ENCODE measurements around the gene PPARG. TPM values are rescaled to one million over a fixed set of nuclear protein-coding genes. Genes with fewer than 3 reads are reported as not detected.

PPARG gene
- polyA plus RNA-seq, 1 donor (not counting 4 experiments of a cell fraction or from before 2014, with no cell fraction given) = 3.1 TPM

- H3K4me3 ChIP-seq (ENCODE audit: control insufficient read depth in 2 of 3, extremely low read depth in 1 of 3, insufficient read depth in 2 of 3, low read depth in 1 of 3, low read length in 3 of 3) = no peak overlapping the region
- no peak overlapping the region for H3K9ac ChIP-seq (ENCODE audit: control insufficient read depth, extremely low read depth, insufficient read depth, low read length)
- FAIRE-seq (no peak), DNase-seq (ENCODE audit: low read depth, low spot score) (no peak)
- H3K4me1 ChIP-seq (ENCODE audit: control insufficient read depth, extremely low read depth, insufficient read depth, low read length) = no peaks in the 10 kb centered on the region
- no peak overlapping the region for H3K27ac ChIP-seq (ENCODE audit: control insufficient read depth, insufficient read depth, low read length)
- no peak for TF ChIP-seq CTCF (optimal IDR thresholded peaks at IDR 0.05 in 1 of 3, IDR thresholded peaks at IDR 0.05 in 1 of 3, conservative IDR thresholded peaks at IDR 0.05 in 1 of 3; ENCODE audit: extremely low read depth in 1 of 3, insufficient read depth in 2 of 3, low read length in 3 of 3)
- TF ChIP-seq EZH2 (IDR thresholded peaks at IDR 0.05; ENCODE audit: low read length) = no peak
- H3K9me3 ChIP-seq (ENCODE audit: control insufficient read depth, low read depth, low read length) = no peaks in the 10 kb centered on the region
- no peaks in the 10 kb centered on the region for H3K27me3 ChIP-seq (ENCODE audit: control insufficient read depth, extremely low read depth, insufficient read depth, low read length)
- H3K79me2 ChIP-seq (ENCODE audit: control insufficient read depth, insufficient read depth, low read length) = no peaks in the 10 kb centered on the region
- no peak overlapping the region for H2AFZ ChIP-seq (ENCODE audit: control insufficient read depth, low read length)
- no peaks in the 10 kb centered on the region for H3K36me3 ChIP-seq (ENCODE audit: control insufficient read depth in 2 of 2, extremely low read depth in 1 of 2, insufficient read depth in 2 of 2, low read length in 2 of 2)
- H3K4me2 ChIP-seq (ENCODE audit: control insufficient read depth, extremely low read depth, insufficient read depth, low read depth, low read length) = no peak overlapping the region
- dilution Hi-C loops (cut with MboI; ENCODE audit: extremely low pct_ligation_motif_present, low sequenced_read_pairs) = no loop called here
- no peaks in the 10 kb centered on the region for H4K20me1 ChIP-seq (ENCODE audit: control insufficient read depth, extremely low read depth, insufficient read depth, low read length)
- H3K9me1 ChIP-seq (ENCODE audit: control insufficient read depth, extremely low read depth, insufficient read depth, low read length) = no peaks in the 10 kb centered on the region
Observed at GRCh38 chr3:12334786-12335185, 45.9 kb downstream of the PPARG start.

GRCh38 chr3:12335421-12335820 lies 46.6 kb downstream of the PPARG start:
- dilution Hi-C loops (cut with MboI; ENCODE audit: extremely low pct_ligation_motif_present, low sequenced_read_pairs) = no loop called here
- Histone ChIP-seq H3K36me3 (ENCODE audit: control insufficient read depth in 2 of 2, extremely low read depth in 1 of 2, insufficient read depth in 2 of 2, low read length in 2 of 2) (no peaks in the 10 kb centered on the region), H2AFZ (ENCODE audit: control insufficient read depth, low read length) (no peak overlapping the region), H3K9me3 (ENCODE audit: control insufficient read depth, low read depth, low read length) (no peaks in the 10 kb centered on the region), H3K27me3 (ENCODE audit: control insufficient read depth, extremely low read depth, insufficient read depth, low read length) (no peaks in the 10 kb centered on the region), H3K9me1 (ENCODE audit: control insufficient read depth, extremely low read depth, insufficient read depth, low read length) (no peaks in the 10 kb centered on the region), H3K4me3 (ENCODE audit: control insufficient read depth in 2 of 3, extremely low read depth in 1 of 3, insufficient read depth in 2 of 3, low read depth in 1 of 3, low read length in 3 of 3) (no peak overlapping the region), H4K20me1 (ENCODE audit: control insufficient read depth, extremely low read depth, insufficient read depth, low read length) (no peaks in the 10 kb centered on the region), H3K9ac (ENCODE audit: control insufficient read depth, extremely low read depth, insufficient read depth, low read length) (no peak overlapping the region), H3K4me1 (ENCODE audit: control insufficient read depth, extremely low read depth, insufficient read depth, low read length) (no peaks in the 10 kb centered on the region), H3K79me2 (ENCODE audit: control insufficient read depth, insufficient read depth, low read length) (no peaks in the 10 kb centered on the region), H3K4me2 (ENCODE audit: control insufficient read depth, extremely low read depth, insufficient read depth, low read depth, low read length) (no peak overlapping the region), H3K27ac (ENCODE audit: control insufficient read depth, insufficient read depth, low read length) (no peak overlapping the region)
- DNase-seq (ENCODE audit: low read depth, low spot score) (no peak), FAIRE-seq (no peak)
- TF ChIP-seq CTCF (optimal IDR thresholded peaks at IDR 0.05 in 1 of 3, IDR thresholded peaks at IDR 0.05 in 1 of 3, conservative IDR thresholded peaks at IDR 0.05 in 1 of 3; ENCODE audit: extremely low read depth in 1 of 3, insufficient read depth in 2 of 3, low read length in 3 of 3) (no peak), EZH2 (IDR thresholded peaks at IDR 0.05; ENCODE audit: low read length) (no peak)
